CMK (cell line): ENCODE data around the gene FAM98C.
"Not testable (repeated sequence)": the region's sequence is repeated elsewhere in the genome, so short reads cannot be mapped to it uniquely, and the experiment has no call there.

ENCODE experiments used
- DNase-seq: peaks from one replicate; pipeline ENCODE4 v3.0.0-alpha.2; 2010; ENCODE audit warnings: low read depth

Gene FAM98C

GRCh38 chr19:38399081-38399480 is 3.8 kb upstream of the FAM98C start:
- no peak for DNase-seq

DNA sequence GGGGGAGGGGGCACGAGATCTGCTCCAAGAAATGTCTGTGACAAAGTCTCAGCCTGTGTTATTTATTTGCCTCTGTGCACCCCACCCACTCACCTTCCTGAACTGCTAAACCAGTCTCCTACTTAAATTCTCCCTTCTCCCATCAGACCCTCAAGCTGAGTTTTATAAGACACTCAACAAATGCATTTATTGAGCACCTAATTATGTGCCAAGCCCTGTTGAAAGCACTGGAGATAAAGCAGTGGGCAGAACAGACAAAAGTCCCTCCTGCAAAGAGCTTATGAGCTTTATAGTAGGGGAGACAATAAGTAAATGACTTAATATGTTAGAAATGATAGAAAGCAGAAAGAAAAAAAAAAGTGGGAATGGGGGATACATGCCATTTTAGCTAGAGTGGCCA is 3.4 kb upstream of the FAM98C start:
- DNase-seq, result no peak

DNA sequence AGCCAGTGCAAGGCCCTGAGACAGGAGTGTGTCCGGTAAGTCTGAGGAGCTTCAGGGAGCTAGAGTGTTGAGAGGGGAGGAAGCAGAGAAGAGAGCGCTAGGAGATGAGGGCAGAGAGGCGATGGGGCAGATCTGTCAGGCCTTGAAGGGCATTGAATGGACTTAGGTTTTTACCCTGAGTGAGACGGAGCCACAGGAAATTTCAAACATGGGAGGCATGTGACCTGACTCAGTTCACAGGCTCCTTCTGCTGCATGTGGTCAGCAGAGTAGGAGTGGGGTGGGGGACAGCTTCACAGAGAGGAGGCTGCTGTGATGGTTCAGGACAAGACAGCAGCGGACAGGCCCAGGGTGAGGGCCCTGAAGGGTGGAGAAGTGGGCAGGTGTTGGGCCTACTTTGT is 2.5 kb upstream of the FAM98C start:
- no peak for DNase-seq

DNA sequence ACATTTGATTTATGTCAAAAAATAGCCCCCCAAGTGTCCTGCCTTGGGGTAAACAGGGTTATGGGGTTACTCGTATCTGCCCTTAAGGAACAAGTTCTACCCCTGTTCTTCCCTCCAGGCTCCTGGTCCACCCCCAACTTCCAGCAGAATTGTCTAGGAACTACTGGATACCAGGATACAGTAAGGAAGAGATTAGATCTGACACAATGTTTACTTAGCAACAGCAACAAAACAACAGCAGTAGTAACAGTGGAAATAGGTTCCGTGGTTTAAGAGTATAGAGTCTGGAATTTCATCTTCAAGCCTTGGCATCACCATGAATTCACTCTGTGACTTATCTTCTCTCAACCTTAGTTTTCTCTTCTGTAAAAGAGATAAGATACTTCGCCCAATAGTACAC is 1.7 kb upstream of the FAM98C start:
- no peak for DNase-seq

DNA sequence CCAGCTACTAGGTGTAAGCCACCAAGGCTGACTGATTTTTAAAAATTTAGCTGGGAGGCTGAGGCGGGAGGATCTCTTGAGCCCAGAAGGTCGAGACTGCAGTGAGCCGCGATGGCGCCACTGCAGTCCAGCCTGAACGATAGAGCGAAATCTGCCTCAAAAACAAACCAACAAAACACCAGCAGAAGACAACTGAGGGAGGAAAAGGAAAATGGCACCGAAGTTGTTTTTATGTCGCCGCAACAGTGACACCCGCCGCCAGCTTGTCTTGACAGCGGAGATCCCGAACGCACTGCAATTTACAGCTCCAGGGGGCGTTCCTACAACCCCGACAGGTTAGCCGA is 298 bp upstream of the FAM98C start:
- no peak for DNase-seq

- no peak for DNase-seq
Measured at GRCh38 chr19:38404858-38405257, 2.0 kb downstream of the FAM98C start.

DNA sequence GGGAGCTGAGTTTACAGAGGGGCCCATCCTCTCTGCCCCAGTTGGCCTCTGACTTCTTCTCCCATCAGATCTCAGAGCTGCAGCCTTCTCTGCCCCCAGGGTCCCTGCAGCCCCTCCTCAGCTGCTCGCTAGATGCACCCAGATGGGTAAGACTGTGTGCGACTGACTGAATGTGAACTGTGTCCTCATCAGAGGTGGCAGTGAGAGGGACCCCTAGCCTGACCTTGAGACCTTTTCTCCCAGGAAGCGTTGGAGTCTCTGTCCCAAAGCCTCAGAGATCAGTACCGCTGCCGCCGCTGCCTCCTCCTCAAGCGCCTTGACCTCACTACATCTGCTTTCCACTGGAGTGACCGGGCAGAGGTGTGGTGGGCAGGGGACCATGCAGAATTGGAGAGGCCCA is 2.4 kb downstream of the FAM98C start:
- DNase-seq, result no peak

- DNase-seq, result no peak
Measured at GRCh38 chr19:38409631-38410133, 6.8 kb downstream of the FAM98C start.

DNA sequence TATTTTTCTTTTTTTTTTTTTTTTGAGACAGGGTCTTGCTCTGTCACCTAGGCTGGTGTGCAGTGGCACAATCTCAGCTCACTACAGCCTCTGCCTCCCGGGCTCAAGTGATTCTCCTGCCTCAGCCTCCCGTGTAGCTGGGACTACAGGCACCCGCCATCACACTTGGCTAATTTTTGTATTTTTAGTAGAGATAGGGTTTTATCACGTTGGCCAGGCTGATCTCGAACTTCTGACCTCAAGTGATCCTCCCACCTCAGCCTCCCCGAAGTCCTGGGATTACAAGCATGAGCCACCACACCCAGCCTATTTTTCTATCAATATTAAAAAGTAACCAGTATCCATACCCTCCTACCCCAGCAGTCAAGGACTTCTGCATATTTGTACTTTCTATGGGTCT is 7.5 kb downstream of the FAM98C start:
- DNase-seq, result not testable (repeated sequence)

GRCh38 chr19:38411041-38411712 is 8.3 kb downstream of the FAM98C start:
- no peak for DNase-seq

GRCh38 chr19:38411898-38412297 is 9.0 kb downstream of the FAM98C start:
- not testable (repeated sequence) for DNase-seq

DNA sequence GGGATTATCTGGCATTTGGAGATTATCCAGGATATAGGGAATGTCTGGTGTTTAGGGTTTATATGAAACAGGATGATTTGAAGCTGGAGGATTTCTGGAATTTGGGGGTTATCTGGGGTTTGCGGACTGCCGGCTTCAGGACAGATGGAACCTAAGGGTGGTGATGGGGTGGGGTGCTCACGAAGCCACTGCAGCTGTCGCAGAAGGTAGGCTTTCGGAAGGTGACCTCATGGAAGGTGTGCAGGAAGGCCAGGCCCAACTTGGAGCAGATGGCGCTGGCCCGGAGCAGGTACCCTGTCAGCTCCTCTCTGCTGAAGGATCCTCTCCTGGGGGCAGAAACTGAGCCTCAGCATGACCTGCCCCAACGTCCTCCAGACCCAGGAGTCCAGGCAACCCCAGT is 9.6 kb downstream of the FAM98C start:
- no peak for DNase-seq

GRCh38 chr19:38412961-38413360 is 10.1 kb downstream of the FAM98C start:
- DNase-seq, result no peak

- no peak for DNase-seq
Measured at GRCh38 chr19:38413416-38413815, 10.5 kb downstream of the FAM98C start.

DNA sequence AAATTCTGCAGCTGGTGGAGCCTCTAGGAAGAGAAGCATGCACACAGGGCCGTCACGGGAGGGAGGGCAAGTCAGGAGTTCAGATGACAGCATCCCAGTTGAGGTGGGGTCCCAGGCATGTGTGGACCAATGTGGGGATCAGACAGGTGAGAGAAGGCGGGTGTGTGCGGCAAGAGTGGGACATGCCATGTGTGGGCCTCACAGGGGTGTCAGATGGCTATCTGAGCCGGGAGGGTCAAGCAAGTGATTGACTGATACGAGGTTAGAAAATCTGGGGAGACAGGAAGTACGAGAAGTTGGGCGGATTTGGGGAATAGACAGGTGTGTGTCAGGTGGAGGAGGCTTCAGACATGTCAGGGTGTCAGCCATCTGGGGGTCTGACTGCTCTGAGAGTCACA is 14.3 kb downstream of the FAM98C start:
- no peak for DNase-seq

- peak; percentile 79 for DNase-seq
Measured at GRCh38 chr19:38417544-38418506, 14.9 kb downstream of the FAM98C start.

DNA sequence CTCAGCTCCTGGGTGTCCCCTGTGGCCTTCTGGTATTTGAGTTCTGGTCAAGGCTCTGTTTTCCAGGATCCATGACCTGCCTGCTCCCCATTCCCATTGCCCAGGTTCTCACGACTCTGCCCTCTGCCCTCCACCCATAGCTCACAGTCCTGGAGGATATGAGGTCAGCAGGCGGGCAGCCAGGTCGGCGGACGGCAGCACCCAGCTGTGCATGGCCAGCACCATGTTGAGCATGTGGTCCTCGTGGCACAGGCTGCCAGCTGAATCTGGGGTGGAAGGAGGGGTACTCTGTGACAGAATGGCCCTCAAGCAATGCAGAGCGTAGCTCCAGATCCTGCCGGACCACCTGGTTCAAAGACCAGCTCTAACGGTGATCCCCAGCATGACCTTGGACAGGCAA is 18.0 kb downstream of the FAM98C start:
- DNase-seq, result no peak

- no peak for DNase-seq
Measured at GRCh38 chr19:38421856-38422255, 19.0 kb downstream of the FAM98C start.

- no peak for DNase-seq
Measured at GRCh38 chr19:38422438-38422837, 19.5 kb downstream of the FAM98C start.

DNA sequence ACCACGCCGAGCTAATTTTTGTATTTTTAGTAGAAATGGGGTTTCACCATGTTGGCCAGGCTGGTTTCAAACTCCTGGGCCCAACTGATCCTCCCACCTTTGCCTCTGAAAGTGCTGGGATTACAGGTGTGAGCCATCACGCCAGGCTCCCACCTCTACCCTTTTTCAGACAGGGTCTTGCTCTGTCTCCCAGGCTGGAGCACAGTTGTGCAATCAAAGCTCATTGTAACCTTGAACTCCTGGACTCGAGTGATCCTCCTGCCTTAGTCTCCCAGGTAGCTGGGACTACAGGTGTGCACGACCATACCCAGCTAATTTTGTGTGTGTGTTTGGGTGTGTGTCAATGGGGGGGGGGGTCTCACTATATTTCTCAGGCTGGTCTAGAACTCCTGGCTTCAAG is 21.4 kb downstream of the FAM98C start:
- DNase-seq, result no peak

DNA sequence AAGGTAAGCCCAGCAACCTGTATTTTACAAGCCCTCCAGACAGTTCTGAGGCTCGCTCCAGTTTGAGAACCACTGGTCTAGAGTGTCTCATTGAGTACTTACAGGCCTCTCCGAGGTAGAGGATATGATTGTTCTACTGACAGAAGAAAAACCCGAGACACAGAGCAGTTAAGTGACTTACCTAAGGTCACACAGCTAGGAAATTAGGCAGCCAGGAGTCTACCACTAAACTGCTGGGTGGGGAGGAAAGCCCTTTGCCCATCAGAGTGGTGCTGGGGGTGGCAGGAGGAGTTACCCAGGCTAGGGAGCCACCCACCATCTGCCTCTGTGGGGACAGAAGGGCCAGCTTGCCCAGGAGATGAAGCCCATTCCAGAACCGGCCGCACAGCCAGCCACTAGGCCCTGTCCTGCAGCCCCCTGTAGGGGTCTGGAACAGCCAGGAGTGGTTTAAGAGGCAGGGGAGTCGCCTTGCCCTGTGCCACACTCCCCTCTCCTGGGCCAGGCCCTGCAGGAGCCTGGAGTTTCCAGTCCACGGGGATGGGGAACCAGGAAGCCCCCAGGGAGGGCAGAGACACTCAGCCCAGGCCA is 22.4 kb downstream of the FAM98C start:
- no peak for DNase-seq

GRCh38 chr19:38425810-38426466 is 23.0 kb downstream of the FAM98C start, which contains the start of gene RASGRP4:
Gene RASGRP4 (minus strand): TSS chr19:38426219. CDS start chr19:38426091, 128 bp downstream.
- peak; percentile 93 for DNase-seq
